DND-41 (cell line): ENCODE data around the gene RNF144B.

Source experiments
- EZH2 ChIP-seq: IDR thresholded peaks from 3 replicates; pipeline ENCODE4 v1.6.1; 2012; ENCODE audit warnings: borderline replicate concordance, low read depth, mild to moderate bottlenecking, moderate library complexity, low read length, inconsistent platforms; ENCODE audit not compliant: severe bottlenecking
- TF ChIP-seq, protein P1 (sequence below): IDR thresholded peaks from 2 replicates; pipeline ENCODE4 v1.5.1; 2012; ENCODE audit warnings: borderline replicate concordance, low read length, moderate library complexity, mild to moderate bottlenecking; ENCODE audit not compliant: poor library complexity, severe bottlenecking; ENCODE audit errors: extremely low read depth

DNA sequence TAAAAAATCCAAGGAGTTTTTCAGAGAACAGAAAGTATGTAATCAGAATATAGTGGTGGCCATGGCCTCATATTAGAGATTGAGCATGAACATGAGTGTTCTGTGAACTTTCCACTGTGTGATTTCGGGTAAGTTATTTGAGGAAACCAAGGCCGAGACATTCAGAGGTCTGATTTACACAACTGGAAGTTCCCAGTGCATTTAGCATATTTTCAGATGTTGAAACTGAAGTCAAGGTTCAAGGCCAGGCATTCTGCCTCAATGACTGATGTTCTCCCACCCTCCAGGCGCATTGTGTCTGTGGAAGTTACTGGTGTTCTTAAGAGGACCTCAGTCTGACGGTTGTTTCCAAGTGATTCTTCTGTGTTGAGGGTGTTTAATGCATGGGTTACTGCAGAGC, 26.2 kb downstream of the RNF144B start:
- TF ChIP-seq, protein P1, sequence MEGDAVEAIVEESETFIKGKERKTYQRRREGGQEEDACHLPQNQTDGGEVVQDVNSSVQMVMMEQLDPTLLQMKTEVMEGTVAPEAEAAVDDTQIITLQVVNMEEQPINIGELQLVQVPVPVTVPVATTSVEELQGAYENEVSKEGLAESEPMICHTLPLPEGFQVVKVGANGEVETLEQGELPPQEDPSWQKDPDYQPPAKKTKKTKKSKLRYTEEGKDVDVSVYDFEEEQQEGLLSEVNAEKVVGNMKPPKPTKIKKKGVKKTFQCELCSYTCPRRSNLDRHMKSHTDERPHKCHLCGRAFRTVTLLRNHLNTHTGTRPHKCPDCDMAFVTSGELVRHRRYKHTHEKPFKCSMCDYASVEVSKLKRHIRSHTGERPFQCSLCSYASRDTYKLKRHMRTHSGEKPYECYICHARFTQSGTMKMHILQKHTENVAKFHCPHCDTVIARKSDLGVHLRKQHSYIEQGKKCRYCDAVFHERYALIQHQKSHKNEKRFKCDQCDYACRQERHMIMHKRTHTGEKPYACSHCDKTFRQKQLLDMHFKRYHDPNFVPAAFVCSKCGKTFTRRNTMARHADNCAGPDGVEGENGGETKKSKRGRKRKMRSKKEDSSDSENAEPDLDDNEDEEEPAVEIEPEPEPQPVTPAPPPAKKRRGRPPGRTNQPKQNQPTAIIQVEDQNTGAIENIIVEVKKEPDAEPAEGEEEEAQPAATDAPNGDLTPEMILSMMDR = no peak
- TF ChIP-seq EZH2 = no peak
